Cerebellar cortex (tissue), 1 donor: Measurements from ENCODE around the gene OCA2.
"Not testable (repeated sequence)": the region's sequence is repeated elsewhere in the genome, so short reads cannot be mapped to it uniquely, and the experiment has no call there.

Experiments
- DNase-seq: peaks from one replicate; pipeline ENCODE4 v3.0.0-alpha.2; 2015; ENCODE audit warnings: low spot score

The OCA2 gene

DNA sequence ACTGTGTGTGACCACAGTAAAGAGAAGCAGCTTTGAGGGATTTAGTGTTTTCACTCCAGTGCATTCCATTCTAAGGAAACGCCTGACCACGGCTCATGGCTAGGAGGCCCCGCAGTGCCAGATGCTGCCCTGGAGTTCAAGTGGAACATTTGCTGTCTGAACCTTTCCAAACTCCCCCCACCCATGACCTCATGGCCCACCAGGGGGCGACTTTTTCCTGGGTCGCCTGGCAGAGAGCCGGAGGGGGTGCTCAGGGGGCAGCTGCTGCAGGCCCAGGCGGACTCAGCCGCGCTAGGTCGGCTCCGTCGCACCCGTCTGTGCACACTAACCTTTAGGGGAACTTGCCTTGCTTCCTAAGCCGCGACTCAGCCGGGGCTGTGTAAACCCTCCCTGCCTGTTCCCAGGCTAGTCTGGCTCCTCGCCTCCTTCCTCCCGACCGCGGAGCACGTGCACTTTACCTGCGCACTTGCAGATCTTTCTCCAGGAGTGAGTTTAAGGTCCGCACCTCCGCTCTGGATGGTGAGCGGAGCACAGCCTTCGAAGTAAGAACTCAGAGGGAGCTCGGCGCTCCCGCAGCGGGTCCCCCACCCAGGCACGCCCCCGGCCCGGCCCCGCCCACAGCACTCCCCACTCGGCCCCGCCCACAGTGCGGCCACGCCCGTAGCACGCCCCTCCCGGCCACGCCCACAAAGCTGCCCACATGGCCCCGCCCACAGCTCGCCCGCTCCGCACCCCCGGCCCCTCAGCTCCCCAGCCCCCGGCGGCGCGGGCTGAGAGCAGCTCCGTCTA, at the start of gene OCA2:
Gene OCA2 (minus strand): TSS at position 550 of the 789 bp plus-strand sequence. CDS start 17,441 bp downstream, outside the sequence.
- DNase-seq: peak; percentile 37

- DNase-seq: no peak
These were observed 48.7 kb upstream of the OCA2 start for GRCh38 chr15:28147801-28148200.

DNA sequence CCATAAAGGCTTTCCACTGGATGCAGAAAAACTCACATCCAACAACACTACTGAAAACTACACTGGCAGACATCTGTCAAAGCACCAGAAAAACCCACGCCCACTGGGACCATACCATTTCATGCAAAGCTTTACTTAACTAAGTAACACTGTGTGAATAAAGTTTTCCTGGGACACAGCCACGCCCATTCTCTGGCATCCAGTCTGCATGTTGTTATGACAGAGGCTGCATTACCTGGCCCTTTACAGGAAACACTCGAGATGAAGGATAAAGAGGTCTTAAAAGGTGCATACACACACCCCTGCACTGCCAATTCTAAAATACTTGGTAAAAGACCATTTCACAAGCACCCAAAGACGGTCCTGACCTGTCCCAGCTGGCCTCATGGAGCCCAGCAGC, 46.3 kb upstream of the OCA2 start:
- not testable (repeated sequence) for DNase-seq

DNA sequence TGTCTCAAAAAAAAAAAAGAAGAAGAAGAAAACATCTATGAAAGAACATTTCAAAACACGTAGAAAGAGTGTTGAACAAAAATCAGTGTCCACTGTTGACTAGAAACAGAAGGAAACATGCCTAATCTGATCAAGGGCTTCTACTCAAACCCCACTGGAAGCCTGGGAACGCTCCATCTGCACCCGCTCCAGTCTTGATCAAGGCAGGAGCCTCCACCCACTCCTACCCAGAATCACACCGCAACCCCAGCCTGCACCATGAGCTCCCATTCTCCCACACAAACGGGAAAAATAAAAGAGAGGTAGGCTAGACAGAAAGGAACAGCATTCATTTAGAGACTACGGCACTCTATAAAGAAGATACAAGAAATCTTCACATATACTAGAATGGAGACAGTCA, 40.9 kb upstream of the OCA2 start:
- DNase-seq: no peak

DNA sequence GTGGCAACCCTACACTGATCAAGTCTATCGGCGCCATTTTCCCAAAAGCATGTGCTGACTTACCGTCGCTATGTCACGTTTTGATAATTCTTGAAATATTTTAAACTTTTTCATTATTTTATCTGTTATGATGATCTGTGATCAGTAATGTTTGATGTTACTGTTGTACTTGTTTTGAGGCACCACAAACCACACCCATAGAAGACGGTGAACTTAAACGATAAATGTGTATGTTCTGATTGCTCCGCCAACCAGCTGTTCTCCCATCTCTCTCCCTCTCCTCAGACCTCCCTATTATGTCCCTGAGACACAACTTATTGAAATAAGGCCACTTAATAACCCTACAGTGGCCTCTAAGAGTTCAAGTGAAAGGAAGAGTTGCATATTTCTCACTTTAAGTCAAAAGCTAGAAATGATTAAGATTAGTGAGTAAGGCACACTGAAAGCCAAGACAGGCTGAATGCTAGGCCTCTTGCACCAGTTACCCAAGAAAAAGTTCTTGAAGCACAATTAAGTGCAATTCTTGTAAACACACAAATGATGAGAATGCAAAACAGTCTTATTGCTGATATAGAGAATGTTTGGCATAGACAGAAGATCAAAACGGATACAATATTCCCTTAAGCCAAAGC, 38.4 kb upstream of the OCA2 start:
- not testable (repeated sequence) for DNase-seq

DNA sequence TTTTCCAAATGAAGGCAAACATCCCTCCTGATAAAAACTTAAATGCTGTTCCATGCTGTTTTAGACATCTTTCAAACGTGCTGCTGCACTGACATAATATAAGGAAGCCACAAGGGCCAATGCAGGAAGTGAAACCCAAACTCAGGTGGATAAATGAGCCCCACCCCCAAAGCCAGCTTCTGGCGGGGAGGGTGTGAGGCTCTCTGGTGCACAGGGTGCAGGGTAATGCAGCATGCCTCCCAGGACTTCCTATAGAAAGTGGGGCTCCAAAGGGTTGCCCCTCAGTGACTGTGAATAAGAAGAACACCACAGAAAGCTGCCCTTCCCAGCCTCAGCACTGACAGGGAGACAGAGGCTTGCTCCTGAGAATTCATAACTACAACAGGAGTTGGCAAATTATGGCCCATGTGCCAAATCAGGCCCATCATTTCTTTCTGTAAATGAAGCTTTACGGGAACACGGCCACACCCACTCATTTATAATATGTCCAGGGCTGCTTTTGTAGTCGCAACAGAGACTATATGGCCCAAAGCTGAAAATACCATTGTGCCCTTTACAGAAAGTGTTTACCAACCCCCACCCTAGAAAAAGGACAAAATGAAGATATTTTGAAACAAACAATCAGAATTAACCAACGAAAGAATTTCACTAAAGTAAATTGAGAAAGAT, 37.3 kb upstream of the OCA2 start:
- not testable (repeated sequence) for DNase-seq

DNA sequence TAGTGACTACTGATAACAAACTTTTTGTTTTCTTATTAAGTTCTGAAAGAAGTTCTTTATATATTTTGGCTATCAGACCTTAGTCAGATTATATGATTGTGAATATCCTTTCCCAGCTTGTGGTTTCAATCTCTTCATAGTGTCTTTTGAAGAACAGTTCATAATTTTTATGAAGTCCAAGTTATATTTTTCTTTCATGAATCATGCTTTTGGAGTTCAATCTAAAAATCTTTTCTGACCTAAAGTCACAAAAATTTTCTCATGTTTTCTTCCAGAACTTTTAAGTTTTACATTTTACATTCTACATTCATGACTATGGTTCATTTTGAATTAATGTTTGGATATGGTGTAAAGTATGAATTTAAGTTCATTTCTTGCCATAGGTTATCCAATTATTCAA, 34.2 kb upstream of the OCA2 start:
- no peak for DNase-seq

- DNase-seq: no peak
These were observed 33.6 kb upstream of the OCA2 start for GRCh38 chr15:28132524-28133275.

GRCh38 chr15:28131946-28132345, 32.8 kb upstream of the OCA2 start:
- DNase-seq: no peak

DNA sequence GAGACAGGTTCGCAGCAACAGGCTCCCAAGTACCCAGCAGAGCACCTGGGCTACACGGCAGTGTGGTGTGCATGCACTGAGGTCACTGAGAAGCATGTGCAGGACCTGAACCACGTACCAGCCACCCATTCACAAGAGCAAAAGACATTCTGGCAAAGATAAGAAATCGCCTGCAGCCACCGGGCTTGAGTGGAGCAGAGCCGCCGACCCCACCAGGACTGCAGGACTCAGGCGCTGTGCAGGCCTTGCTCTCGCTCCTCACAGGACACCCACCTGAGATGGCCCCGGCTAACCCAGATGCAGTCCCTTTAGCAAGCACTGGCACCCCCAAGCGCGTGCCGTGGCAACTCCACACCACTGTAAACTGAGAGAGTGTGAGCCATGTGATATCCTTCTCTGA, 32.3 kb upstream of the OCA2 start:
- no peak for DNase-seq

DNA sequence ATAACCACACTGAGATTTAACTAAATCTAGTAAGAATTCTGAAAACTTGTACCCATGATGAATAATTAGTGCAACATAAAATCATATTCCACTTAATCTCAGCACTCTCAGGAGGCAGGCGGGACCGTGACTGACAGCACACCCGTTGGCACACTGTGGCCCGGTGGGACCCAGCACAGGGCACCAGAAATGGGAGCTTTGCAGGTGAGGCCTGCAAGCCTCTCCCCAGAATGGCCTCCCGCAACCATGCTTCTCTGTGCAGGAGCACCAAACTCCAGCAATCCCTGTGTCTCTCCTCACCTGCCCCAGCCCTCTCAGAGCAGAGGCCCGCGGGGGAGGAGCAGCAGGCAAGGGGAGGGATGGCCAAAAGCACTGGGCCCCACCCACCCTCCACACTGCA, 31.5 kb upstream of the OCA2 start:
- no peak for DNase-seq

DNA sequence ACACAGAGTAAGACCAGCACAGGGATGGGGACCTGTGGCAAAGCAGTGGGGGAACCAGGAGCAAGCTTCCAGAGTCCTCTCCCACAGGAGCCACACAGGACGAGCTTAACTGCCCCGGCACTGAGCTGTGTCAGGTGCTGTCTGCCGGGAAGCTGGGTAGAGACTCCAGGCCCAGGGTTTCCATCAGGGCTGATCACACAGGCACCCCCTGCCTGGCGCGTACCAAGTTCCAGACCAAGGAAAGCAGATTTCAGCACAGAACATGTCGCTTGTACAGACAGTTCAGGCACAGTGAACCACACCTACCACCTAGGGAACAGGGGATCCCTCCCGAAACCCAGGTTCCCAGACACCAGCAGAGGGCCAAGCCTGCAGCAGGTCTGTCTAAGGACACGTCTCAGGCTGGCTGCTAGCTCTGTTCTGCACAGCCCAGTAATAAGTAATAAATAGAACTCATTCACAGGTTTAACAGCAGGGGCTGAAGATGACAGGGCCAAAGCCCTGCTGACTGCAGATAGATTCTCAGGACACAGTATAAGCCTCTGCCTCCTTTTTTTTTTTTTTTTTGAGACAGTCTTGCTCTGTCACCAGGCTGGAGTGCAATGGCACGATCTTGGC, 30.2 kb upstream of the OCA2 start:
- DNase-seq: no peak

DNA sequence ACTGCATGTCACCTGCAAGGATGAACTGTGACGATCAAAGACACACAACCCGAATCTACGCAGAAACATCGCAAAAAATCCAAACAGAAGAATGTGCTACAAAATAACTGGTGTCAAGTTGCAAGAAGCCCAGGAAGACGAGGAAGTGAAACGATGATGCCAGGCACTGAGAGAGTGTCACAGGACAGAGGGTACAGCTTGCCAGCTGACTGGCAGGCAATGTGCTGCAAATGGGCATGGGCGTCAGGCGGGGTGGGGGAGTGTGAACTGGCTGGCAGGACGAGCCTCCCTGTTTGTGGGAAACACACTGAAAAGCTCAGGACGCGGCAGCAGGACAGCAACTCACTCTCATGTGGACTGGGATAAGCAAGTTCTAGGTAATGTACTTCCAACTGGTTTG, 28.9 kb upstream of the OCA2 start:
- no peak for DNase-seq

DNA sequence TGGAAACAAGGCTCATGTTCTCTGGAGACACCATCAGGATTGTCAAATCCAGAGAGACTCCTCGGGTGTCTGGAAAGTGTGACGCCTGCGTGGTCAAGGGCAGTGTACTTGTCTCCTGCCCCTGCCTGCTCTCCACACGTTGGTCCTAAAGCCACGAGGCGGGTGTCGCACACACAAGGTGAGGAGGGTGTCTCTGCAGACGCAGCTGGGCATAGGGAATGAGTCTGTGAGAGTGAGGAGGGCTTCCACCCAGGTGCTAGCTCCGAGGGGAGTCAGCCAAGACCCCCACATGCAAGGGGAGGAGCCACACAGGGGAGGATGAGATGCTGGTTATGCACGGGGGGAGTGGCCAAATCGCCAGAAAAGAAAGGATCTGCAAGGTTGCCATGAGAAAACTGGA, 27.9 kb upstream of the OCA2 start:
- DNase-seq: no peak

DNA sequence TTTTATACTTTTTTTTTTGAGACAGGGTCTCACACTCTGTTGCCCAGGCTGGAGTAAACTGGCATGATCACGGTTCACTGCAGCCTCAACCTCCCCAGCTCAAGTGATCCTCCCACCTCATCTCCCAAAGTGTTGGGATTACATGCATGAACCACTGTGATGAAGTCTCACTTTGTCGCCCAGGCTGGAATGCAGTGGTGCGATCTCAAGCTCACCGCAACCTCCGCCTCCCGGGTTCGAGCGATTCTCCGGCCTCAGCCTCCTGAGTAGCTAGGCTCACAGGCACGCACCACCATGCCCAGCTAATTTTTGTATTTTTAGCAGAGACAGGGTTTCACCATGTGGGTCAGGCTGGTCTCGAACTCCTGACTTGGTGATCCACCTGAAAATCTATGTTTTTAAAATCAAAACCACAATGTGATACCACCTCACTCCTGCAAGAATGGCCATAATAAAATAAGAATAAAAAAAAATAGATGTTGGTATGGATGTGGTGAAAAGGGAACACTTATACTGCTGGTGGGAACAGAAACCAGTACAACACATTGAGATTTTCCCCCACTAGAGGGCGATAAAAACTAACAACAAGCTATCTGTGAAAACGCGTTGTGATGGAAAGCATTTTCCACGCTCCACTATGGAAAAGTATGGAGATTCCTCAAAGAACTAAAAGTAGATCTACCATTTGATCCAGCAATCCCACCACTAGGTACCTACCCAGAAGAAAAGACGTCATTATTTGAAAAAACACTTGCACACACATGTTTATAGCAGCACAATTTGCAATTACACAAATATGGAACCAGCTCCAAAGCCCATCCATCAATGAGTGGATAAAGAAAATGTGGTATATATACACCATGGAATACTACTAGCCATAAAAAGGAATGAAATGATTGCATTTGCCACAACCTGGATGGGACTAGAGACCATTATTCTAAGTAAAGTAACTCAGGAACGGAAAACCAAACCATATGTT, 26.8 kb upstream of the OCA2 start:
- peak; percentile 77 for DNase-seq

GRCh38 chr15:28124841-28125240, 25.7 kb upstream of the OCA2 start:
- no peak for DNase-seq

GRCh38 chr15:28123408-28124023, 24.4 kb upstream of the OCA2 start:
- DNase-seq: peak; percentile 91

- no peak for DNase-seq
These were observed 23.2 kb upstream of the OCA2 start for GRCh38 chr15:28122038-28122949.

GRCh38 chr15:28121577-28121976, 22.5 kb upstream of the OCA2 start:
- not testable (repeated sequence) for DNase-seq
